ENCODE data around the gene OR14A16.

DNA sequence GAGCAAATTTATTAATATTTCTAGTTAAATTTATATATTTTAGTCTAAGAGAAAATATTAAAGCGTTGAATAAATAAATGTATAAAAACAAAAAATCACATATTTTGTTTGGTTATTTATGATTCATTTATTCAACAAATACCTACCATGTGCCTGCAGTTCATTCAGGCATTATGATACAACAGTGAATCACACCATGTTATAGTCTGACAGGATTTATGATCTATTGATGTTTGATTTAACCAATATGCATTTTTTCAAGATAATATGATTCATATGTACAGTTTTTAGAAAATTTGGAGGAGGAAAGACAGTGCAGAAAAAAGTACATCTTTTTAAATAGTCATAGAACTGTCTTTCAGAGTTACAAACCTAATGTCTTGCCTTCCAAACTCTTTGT is 25.7 kb upstream of the OR14A16 start:
- no peak for TF ChIP-seq EZH2phosphoT487 (IDR thresholded peaks at IDR 0.05; ENCODE audit: low read length)
- TF ChIP-seq, protein P1, sequence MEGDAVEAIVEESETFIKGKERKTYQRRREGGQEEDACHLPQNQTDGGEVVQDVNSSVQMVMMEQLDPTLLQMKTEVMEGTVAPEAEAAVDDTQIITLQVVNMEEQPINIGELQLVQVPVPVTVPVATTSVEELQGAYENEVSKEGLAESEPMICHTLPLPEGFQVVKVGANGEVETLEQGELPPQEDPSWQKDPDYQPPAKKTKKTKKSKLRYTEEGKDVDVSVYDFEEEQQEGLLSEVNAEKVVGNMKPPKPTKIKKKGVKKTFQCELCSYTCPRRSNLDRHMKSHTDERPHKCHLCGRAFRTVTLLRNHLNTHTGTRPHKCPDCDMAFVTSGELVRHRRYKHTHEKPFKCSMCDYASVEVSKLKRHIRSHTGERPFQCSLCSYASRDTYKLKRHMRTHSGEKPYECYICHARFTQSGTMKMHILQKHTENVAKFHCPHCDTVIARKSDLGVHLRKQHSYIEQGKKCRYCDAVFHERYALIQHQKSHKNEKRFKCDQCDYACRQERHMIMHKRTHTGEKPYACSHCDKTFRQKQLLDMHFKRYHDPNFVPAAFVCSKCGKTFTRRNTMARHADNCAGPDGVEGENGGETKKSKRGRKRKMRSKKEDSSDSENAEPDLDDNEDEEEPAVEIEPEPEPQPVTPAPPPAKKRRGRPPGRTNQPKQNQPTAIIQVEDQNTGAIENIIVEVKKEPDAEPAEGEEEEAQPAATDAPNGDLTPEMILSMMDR (IDR thresholded peaks at IDR 0.05; ENCODE audit: low read length), result no peak
